Activated CD8-positive, alpha-beta T cell treated with anti-CD3 and anti-CD28 coated beads for 36 hours (primary cell): ENCODE data around the gene KREMEN1. TPM values are rescaled to one million over a fixed set of nuclear protein-coding genes. Genes with fewer than 3 reads are reported as not detected.

Experiments used
- ATAC-seq: fragments of 200-7000 bp; cut with Tn5 transposase; one replicate; pipeline ENCODE4 v1.10.0; 2021; ENCODE audit warnings: mild to moderate bottlenecking, moderate library complexity
- CTCF ChIA-PET: fragments of 350-600 bp; sonication (Branson Sonifier 250); formaldehyde crosslinking; loops from one replicate; lab custom pipeline; 2021; ENCODE audit warnings: antibody characterized with exemption; lab: Charles Lee
- POLR2A ChIA-PET: fragments of 350-600 bp; sonication (Branson Sonifier 250); formaldehyde crosslinking; loops from one replicate; lab custom pipeline; 2021; ENCODE audit warnings: antibody characterized with exemption; lab: Charles Lee
- DNase-seq: peaks from one replicate; pipeline ENCODE4 v3.0.0-alpha.2; 2020
- H3K27ac Mint-ChIP-seq: one replicate; pipeline ENCODE4 v1.8.0; 2021; ENCODE audit warnings: mild to moderate bottlenecking, mixed read lengths
- H3K27me3 Mint-ChIP-seq: one replicate; pipeline ENCODE4 v1.8.0; 2021; ENCODE audit warnings: mixed read lengths
- H3K36me3 Mint-ChIP-seq: one replicate; pipeline ENCODE4 v1.8.0; 2021; ENCODE audit warnings: low read depth, mixed read lengths
- H3K4me1 Mint-ChIP-seq: one replicate; pipeline ENCODE4 v1.8.0; 2021; ENCODE audit warnings: low read depth, mixed read lengths
- H3K4me3 Mint-ChIP-seq: one replicate; pipeline ENCODE4 v1.8.0; 2021; ENCODE audit warnings: mild to moderate bottlenecking, moderate library complexity, mixed read lengths
- H3K9me3 Mint-ChIP-seq: one replicate; pipeline ENCODE4 v1.8.0; 2021; ENCODE audit warnings: mixed read lengths
- intact Hi-C: fragments of 100-400 bp; cut with micrococcal nuclease; formaldehyde crosslinking; loops from one replicate; pipeline ENCODE4 v1.10.0; 2022
- total RNA-seq, 2 experiments: library from RNA; stranded (reverse); gene quantifications; one replicate each; pipeline ENCODE4 v1.2.3, GENCODE V29; 2021
- TF ChIP-seq, protein P1 (sequence below): fragments of 200-600 bp; IDR thresholded peaks from one replicate; pipeline ENCODE4 v1.8.0; 2022; ENCODE audit warnings: antibody characterized with exemption, mild to moderate bottlenecking

The KREMEN1 gene
- total RNA-seq, 2 experiments from 2014 or later = 0.11 to 0.43 TPM

- peaks cover 12% of the 10 kb centered on the region for H3K27me3 Mint-ChIP-seq
- H3K4me1 Mint-ChIP-seq = no peaks in the 10 kb centered on the region
- H3K36me3 Mint-ChIP-seq = no peaks in the 10 kb centered on the region
- no peak overlapping the region for H3K4me3 Mint-ChIP-seq
- no peaks in the 10 kb centered on the region for H3K9me3 Mint-ChIP-seq
- intact Hi-C loops = no loop called here
- TF ChIP-seq, protein P1, sequence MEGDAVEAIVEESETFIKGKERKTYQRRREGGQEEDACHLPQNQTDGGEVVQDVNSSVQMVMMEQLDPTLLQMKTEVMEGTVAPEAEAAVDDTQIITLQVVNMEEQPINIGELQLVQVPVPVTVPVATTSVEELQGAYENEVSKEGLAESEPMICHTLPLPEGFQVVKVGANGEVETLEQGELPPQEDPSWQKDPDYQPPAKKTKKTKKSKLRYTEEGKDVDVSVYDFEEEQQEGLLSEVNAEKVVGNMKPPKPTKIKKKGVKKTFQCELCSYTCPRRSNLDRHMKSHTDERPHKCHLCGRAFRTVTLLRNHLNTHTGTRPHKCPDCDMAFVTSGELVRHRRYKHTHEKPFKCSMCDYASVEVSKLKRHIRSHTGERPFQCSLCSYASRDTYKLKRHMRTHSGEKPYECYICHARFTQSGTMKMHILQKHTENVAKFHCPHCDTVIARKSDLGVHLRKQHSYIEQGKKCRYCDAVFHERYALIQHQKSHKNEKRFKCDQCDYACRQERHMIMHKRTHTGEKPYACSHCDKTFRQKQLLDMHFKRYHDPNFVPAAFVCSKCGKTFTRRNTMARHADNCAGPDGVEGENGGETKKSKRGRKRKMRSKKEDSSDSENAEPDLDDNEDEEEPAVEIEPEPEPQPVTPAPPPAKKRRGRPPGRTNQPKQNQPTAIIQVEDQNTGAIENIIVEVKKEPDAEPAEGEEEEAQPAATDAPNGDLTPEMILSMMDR = no peak
- H3K27ac Mint-ChIP-seq = no peak overlapping the region
- ChIA-PET CTCF (no interaction called here), POLR2A (no interaction called here)
- DNase-seq (no peak), ATAC-seq (no peak)
These were observed 20.2 kb downstream of the KREMEN1 start for GRCh38 chr22:29093030-29093429.

DNA sequence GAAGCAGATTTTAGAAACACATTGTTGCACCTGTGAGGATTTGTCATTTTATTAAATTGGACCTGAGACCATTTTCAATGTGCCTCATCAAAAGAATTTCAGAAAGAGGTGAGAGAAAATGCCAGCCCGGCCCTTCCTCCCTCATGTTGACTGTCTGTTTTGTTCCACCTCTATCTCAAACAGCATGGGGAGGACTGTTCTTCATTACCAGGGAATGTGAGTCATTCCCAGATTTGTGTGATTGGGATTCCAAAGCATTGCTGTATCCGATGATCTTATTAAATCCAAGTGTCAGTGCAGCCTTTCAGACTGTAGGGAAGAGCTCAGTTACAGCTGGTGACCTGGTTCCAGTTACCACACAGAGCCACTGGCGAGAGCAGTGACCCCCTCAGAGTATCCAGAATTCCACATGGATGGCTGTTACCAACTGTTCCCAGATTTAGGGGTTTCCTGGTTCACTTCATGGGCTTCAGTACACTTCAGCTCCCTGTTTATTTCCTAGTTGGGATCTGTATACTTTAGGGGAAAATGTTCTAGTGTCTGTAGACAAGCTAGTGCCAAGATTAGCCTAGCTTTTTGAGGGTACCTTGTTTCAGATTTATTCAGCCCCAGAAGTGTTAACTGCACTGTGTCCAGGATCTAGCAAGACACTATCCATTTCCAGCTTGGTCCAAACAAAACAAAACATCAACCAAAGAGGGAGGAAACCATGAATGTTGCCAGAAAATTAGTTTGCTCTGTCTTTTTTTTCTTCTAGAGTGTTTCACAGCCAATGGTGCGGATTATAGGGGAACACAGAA, 20.9 kb downstream of the KREMEN1 start:
- no peak for DNase-seq
- no peaks in the 10 kb centered on the region for H3K36me3 Mint-ChIP-seq
- no peak overlapping the region for H3K4me3 Mint-ChIP-seq
- TF ChIP-seq, protein P1 = no peak
- ChIA-PET POLR2A (no interaction called here), CTCF (no interaction called here)
- H3K27me3 Mint-ChIP-seq = peaks cover 11% of the 10 kb centered on the region
- no peak for ATAC-seq
- H3K9me3 Mint-ChIP-seq = no peaks in the 10 kb centered on the region
- H3K4me1 Mint-ChIP-seq = no peaks in the 10 kb centered on the region
- intact Hi-C loops = no loop called here
- H3K27ac Mint-ChIP-seq = no peak overlapping the region

DNA sequence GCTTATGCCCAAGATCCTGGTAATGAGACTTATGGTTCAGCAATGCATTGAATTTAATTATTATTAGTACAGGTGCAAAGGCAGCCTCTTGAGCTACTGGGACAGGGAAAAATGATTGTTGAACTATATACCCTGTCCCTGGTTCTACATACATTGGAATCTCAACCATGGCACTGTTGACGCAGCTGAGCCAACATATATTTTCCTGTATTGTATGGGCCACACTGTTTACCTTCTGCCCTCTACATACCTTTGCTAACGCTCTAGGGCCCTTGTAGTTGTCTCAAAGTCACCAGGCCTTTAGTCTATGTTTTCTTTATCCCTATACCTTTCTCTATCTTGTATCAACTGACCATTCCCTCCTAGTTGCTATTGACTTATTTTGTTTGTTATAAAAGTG, 22.6 kb downstream of the KREMEN1 start:
- H3K27me3 Mint-ChIP-seq = peaks cover 7% of the 10 kb centered on the region
- H3K4me3 Mint-ChIP-seq = no peak overlapping the region
- CTCF ChIA-PET = interaction anchor here (3.3 kb wide), 1 partner anchor 150 kb away, joined by 10 read pairs; no protein-coding TSS in a partner anchor
- no peaks in the 10 kb centered on the region for H3K4me1 Mint-ChIP-seq
- ATAC-seq (no peak), DNase-seq (no peak)
- H3K36me3 Mint-ChIP-seq = no peaks in the 10 kb centered on the region
- intact Hi-C loops = no loop called here
- POLR2A ChIA-PET = no interaction called here
- no peak overlapping the region for H3K27ac Mint-ChIP-seq
- no peaks in the 10 kb centered on the region for H3K9me3 Mint-ChIP-seq
- TF ChIP-seq, protein P1 = no peak

DNA sequence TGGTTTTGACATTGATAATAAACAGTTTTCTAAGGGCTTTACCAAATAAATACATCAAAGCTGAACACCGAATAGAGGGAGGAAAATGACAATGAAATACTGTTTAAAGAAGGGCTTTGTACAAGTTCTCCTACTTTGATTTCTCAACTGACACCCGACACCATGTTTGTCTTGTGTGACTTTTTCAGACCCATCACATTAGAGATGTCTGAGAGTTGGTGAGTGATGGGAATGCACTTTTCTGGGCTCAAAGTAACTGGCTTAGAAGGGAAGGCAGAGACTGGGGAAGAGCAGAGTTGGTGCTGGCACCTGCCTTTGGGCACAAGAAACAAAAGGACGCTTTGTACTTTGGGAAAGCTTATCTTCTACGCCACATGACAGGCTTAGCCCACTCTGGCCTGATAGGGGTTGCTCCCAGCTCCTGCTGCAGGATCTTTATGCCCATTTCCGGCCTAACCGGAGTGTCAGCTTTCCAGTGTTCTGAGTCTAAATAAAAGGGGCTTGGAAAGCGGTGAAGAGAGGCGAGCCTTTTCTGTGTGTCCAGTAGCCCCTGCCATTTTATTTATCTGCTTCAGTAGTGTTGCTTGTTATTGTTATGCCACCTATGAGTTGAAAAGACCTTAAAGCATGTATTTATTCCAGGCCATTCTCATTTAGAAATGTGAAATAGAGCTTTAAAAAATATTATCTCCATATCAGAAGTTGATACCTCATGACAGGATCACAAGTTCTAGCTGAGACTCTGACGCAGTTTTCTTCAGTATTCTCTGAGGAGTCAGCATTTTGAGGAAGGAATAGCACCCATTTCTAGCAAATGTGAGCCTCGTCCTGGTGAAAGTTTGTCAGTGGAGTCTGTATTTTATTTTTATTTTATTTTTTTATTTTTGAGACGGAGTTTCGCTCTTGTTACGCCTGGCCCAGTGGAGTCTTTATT, 24.2 kb downstream of the KREMEN1 start:
- H3K36me3 Mint-ChIP-seq = no peaks in the 10 kb centered on the region
- intact Hi-C loops = no loop called here
- no peaks in the 10 kb centered on the region for H3K9me3 Mint-ChIP-seq
- TF ChIP-seq, protein P1 = no peak
- H3K27me3 Mint-ChIP-seq = peaks cover 2% of the 10 kb centered on the region
- no peak for ATAC-seq
- DNase-seq = no peak
- CTCF ChIA-PET = interaction anchor here (3.3 kb wide), 1 partner anchor 149 kb away, joined by 10 read pairs; no protein-coding TSS in a partner anchor
- POLR2A ChIA-PET = no interaction called here
- H3K4me1 Mint-ChIP-seq = no peaks in the 10 kb centered on the region
- H3K27ac Mint-ChIP-seq = no peak overlapping the region
- H3K4me3 Mint-ChIP-seq = no peak overlapping the region
